GM11168 (cell line): Measurements from ENCODE around the gene SZT2.

Experiments used
- in situ Hi-C: fragments of 300-500 bp; cut with MboI; formaldehyde crosslinking; loops from one replicate; pipeline ENCODE4 v1.12.0; 2022; ENCODE audit warnings: low sequenced_read_pairs; ENCODE audit not compliant: unreplicated experiment

The SZT2 gene

DNA sequence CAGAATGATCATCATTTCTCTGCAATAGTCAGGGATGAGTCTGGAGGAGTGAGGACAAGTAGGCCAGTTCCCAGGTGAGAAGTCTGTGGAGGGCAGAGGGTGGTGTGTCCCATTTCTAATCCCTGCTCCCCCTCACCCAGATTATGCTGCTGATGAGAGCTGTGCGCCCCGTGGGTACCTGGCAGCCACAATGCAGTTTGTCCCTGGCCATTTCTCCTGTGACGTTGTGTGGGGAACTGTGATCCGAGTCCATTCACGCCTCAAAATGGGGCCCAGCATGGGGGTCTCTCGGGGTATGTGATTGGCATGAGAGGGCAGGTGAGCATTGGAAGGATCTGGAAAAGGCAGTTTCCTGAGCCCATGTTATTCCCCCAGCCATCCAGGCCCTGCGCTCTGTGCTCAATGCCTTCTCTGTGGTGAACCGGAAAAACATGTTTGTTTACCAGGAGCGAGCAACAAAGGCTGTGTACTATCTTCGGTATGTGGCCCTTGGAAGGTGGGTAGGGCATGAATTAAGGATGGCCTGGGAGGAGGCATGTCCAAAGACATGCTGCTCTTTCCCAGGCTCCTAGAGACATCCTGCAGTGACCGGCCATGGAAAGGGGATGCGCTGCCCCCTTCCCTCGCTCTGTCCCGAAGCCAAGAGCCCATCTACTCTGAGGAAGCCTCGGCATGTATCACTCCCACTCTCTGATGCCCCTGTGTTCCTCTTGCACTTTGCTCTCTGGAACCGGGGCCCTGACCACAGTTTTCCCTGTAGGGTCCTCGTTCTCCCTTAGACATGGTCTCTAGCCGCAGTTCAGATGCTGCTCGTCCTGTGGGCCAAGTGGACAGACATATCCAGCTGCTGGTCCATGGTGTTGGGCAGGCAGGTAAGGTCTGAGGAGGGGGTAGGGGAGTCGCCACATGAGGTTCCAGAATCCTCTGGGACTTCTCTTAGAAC, 47.6 kb downstream of the SZT2 start:
- in situ Hi-C loops: no loop called here

DNA sequence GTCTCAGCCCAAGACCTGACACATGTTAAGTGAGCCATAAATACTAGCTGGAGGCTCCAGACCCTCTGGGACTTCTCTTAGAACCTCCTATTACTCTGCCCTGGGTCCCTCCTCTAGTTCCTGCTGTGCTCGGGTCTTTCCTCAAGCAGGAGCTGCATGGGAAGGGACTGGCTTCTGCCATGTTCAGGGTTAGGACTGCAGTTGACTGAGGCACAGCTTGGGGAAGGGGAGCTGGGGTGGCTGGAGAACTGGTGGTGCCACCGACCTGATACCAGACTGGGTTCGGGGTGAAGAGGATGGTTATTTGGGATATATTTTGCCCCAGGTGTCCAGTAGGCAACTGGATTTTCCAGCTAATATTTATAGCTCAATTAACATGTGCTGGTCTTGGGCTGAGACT, 48.3 kb downstream of the SZT2 start:
- in situ Hi-C loops: no loop called here

DNA sequence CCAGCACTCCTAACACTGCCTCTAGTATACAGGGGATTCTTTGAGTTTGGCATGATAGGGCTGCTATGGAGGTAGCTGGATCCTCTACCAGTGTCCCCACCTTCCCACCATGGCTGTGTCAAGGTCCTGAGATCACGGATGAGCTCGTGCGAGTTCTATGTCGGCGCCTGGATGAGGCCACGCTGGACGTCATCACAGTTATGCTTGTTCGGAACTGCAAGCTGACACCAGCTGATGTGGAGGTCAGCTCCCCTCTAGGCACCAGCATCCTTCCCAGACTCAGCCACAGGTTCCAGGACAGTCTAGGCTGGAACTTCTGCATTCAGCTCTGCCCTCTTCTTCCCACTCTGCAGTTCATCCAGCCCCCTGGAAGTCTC, 48.9 kb downstream of the SZT2 start:
- in situ Hi-C loops: no loop called here

DNA sequence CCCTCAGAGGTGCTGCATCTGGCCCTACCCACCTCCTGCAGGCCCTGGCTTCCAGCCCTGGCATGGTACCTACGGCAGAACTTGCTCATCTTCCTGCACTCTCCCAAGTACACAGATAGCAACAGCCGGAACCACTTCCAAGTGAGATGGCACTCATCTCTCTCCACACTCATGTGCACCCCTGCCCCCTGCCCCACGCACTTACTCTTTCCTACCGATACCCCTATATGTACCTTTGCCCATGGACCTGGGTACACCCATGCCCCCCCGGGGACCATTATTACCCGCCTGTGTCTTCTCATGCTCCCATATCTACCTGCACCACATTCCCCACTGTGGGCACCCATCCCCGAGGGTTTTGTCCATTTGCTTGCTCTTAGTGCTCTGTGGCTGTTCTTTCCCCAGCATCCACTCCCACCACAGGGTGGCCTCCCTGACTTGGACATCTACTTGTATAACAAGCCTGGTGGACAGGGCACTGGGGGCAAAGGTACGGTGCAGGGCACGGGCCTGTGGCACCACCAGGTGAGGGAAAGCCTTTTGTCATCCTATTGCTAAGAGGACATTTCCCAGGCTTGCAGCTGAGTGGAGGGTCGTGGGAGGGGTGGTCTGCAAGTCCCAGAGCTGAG, 49.4 kb downstream of the SZT2 start:
- in situ Hi-C loops: no loop called here

DNA sequence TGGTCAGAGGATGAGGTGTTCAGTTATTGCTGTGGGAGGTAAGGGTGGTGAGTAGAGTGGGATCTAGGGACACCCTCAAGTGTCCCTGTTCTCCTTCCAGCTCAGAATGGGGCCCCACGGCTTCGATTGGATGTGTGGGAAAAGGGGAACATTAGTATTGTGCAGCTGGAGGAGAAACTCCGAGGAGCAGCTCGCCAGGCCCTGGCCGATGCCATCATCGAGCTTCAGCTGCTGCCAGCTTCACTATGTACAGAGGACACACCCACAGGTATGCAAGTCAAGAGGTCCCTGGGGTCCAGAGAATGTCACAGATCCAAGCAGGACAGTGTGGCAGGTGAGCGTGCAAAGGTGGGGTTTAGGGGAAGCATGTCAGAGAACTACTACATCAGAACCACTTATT, 50.1 kb downstream of the SZT2 start:
- in situ Hi-C loops: no loop called here

DNA sequence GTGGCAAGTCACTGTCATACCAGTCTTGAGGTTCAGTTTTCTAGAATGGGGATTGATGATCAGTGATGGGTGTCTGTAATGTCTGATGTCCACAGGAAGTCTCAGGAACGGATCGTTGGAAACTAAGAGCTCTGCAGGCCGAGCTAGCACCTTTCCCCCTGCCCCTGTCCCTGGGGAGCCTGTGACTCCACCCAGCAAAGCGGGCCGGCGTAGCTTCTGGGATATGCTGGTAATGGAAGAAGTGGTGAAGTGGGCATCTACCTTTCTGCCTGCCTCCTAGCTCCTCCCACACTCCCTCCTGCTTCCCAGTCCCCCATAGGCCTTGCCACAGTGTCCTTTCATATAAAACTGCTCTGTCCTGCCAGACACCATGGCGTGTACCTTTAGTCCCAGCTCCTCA, 50.7 kb downstream of the SZT2 start:
- in situ Hi-C loops: no loop called here

DNA sequence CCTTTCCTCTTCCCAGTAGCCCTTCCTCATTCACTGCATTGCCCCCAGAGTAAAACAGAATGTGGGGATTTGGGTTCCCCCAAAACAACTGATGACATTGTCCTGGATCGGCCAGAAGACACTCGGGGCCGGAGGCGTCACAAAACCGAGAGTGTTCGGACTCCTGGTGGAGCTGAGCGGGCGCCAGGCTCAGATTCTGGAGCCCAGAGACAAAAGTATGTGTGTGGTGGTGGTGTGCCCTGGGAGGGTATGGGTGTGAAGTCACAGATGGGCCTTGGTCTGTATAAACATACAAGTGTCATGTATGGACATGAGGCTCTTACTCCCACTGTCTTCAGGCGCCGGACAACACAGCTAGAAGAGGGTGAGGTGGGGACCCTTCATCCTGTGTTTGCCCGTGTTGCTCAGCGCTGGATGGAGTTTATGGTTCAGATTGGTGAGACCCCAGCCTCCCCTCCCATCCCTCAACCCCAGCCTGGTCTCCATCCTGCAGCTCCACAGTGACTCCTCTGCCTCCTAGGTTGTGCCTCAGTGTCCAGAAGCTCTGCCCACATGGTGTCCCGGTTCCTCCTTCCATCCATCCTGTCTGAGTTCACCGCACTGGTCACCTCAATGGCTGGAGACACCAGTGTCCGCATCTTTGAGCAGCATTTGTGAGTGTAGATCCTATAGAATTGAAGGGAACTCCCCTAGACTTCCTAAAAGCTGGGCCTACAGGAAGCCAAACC, 51.6 kb downstream of the SZT2 start:
- in situ Hi-C loops: no loop called here

DNA sequence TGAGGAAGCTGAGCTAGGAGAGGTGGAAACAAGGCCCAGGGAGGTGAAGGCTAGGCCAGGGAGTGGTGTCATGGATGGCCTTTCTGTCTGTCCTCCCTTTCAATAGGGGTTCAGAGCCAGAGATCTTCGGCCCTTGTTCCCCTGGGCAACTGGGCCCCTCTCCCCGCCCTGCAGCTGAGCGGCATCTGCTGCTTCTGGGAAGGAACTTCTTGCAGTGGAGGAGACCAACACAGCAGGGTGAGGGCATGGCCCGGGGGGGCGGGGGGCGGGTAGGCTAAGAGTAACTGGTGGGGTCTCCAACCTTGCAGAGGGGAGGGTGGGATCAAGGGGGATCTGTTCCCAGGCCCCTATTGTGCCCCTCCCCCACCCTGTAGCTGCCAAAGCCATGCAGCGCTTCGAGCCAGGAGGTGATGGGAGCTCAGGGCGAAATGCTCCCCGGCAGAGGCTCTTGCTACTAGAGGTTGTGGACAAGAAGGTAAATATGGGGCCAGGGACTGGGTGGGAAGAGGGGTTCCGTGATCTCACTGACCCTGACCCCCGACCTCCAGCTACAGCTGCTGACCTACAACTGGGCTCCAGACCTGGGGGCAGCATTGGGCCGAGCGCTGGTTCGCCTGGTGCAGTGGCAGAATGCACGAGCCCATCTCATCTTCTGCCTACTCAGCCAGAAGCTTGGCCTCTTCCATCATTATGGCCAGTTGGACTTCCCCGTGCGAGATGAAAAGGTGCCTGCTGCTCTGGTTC, 52.4 kb downstream of the SZT2 start:
- in situ Hi-C loops: no loop called here

DNA sequence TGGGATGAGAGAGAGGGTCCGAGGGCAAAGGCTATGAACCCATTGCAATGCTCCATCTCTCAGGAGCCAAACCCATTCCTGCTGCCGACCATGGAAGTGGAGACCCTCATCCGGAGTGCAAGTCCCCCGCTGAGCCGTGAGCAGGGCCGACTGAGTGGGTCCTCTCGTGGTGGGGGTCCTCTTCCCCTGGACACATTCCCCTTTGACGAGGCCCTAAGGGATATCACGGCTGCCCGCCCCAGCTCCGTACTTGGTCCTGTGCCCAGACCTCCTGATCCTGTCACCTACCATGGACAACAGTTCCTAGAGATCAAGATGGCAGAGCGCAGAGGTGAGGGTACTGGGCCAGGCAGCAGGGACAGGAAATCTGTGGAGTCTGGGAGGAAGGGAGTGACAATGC, 53.1 kb downstream of the SZT2 start:
- in situ Hi-C loops: no loop called here

DNA sequence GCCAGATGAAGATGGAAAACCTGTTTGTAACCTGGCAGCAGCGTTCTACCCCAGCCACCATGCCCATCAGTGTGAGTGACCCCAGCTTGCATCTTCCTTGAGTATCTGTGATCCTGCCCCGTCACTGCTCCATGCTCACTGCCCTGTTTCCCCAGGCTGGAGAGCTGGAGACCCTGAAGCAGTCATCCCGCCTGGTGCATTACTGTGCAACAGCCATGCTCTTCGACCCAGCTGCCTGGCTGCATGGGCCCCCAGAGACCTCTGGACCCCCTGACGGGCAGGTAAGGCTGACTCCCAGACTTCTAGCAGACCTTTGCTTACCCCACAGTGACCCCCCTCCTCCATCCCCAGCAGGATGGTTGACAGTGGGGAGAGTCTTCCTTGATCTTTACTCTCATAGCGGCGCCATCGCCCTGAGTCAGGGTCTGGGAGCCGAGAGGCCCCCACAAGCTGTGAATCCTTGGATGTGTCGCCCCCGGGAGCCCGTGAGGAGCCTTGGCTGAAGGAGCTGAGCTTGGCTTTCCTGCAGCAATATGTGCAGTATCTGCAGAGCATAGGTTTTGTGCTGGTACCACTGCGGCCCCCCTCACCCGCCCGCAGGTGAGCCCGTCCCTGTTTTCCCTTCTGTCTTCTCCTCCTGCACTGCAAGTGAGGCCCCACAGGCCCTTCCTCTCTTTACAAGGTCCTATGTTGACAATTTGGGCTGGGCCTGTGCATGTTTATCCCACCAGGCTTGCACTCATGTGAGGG, 53.7 kb downstream of the SZT2 start:
- in situ Hi-C loops: no loop called here

DNA sequence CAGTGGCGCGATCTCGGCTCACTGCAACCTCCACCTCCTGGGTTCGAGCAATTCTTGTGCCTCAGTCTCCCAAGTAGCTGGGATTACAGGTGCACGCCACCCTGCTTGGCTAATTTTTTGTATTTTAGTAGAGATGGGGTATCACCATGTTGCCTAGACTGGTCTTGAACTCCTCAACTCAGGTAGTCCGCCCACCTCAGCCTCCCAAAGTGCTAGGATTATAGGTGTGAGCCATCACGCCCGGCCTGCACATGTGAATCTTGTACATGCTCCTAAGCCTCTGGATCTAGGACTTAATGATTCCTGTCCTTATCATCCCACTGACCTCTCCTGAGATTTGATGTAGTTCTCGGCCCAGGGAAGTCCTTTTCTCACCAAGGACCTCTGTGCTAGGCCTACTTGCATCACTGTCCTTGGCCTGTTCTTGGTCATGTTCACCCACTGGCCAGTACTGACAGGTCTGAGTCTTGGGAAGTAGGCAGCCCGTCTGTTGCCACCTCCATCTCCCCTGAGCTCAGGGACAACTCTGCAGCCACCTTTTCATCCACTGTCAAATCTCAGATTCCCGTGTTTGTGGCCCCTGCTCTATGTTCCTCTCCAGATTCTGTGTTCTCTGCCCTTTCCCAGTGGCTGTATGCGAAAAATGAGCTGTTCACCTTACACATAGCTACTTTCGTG, 54.6 kb downstream of the SZT2 start:
- in situ Hi-C loops: no loop called here

DNA sequence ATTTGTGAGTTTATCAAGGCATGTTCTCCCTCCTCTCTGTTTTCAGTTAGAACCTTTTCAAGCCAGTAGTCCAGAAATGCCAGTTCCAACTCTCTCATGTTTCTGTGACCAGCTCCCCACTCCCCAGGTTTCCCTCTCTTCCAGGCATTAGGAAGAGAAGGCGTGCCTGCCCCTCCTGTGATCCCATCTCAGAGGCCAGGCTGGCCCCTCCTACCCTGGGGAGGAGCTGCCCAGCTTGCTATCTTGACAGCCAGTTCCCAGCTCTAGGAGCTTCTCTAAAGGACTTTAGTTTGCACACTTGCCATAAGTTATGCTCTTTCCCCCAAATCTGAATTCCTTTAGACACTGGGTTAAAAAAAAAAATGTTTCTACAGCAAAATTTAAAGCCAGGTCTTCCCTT, 55.1 kb downstream of the SZT2 start:
- in situ Hi-C loops: no loop called here

DNA sequence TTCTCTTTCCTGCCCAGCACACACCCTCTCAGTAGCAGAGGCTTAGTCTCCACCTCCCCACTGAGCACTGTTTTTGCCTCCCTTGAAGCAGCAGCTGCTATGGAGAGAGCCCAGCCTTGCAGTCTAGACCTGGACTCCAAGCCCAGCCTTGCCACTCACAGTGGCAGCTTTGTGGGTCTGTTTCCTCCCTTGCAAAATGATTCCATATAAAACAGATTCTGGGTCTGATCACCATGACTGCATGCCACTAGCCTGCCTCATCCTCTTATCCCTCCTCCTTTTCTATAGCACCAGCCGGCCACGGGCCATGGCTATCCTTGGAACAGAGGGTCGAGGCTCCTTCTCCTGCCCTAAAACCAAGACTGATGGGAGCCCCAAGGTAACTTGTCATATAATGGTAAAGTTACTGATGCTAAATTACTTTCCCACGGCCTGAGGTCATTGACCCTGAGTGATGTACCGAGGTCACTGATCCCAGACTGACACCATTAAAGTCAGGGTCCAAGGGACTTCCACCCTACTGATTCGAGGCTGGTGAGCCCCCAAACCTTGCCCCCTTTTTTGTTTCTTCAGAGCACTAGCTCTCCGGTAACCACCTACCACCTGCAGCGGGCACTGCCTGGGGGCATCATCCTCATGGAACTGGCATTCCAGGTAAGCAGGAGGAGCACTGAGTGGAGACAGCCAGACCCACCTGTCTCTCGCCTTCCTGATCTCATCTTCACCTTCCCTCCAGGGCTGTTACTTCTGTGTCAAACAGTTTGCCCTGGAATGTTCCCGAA, 56.1 kb downstream of the SZT2 start:
- in situ Hi-C loops: no loop called here

DNA sequence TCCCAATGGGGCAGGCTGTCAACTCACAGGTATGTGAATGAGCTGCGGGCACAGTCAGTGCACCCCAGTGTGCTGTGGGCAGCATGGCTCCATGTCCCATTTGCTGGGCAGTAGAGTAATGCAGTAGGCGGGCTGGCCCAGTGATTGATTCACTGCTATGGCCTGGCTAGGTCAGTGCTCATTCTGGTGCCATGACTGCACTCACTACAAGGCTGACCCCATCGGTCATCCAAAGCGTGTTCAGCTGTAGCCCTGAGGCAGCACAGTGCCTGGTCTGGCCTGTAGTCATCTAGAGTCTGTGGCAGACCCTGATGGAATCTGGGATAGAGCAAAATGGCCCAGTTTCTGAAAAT, 56.7 kb downstream of the SZT2 start:
- in situ Hi-C loops: no loop called here

DNA sequence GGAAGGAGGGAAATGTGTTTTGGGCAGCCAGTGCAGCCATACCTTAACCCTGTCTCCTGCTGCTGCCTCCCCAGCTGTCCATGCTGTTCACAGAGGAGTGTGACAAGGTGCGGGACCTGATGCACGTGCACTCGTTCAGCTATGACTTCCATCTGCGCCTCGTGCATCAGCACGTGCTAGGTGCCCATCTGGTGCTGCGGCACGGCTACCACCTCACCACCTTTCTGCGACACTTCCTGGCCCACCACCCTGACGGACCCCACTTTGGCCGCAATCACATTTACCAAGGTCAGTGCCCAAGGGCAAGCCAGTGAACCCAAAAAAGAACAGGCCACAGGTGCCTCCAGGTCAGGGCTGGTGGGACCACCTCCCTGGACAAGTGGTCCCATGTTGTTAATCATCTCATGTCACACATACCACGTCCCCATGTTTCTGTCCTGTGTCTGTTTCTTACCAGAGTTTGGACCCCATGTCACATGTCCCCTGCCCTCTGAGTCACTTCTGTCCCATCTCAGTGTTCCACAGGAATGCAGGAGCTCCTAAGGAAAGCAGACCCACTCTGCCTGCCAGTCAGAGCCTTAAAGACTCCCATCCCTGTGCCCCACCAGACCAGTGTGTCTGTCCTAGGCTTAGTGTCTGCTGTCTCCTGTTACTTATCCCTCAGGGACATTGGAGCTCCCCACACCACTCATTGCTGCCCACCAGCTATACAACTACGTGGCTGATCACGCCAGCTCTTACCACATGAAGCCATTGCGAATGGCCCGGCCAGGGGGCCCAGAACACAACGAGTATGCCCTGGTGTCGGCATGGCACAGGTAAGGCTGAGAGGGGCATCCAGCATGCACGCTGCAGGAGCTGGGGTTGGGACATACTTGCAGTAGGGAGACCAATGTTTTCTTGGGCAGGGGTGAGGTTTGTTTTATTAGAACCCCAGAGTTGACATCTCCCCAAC, 57.5 kb downstream of the SZT2 start:
- in situ Hi-C loops: no loop called here

DNA sequence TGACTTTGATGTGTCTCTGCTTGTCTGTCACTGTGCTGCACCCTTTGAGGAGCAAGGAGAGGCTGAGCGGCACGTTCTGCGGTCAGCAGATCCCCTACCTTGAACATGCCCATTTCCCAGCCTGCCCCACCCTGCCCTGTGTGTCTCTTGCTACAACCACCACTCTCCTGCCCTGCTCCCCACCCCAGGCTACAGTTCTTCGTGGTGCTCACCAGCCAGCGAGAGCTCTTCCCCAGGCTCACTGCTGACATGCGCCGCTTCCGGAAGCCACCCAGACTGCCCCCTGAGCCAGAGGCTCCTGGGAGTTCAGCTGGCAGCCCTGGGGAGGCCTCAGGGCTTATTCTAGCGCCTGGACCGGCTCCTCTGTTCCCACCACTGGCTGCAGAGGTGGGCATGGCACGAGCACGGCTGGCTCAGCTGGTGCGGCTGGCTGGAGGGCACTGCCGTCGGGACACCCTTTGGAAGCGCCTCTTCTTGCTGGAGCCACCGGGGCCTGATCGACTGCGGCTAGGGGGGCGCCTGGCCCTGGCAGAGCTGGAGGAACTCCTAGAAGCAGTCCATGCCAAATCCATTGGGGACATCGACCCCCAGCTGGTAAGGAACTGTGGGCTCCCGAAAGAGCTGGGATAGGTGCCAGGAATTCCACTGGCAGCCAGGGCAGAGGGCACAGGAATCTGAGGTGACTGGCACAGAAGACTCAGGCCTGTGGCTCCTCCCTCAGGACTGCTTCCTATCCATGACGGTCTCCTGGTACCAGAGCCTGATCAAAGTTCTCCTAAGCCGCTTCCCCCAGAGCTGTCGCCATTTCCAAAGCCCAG, 58.4 kb downstream of the SZT2 start:
- in situ Hi-C loops: no loop called here
